Liver (tissue), 3 donors: ENCODE results near the gene OR6V1.

ENCODE experiments used
- ATF3 ChIP-seq: IDR thresholded peaks from 2 replicates; pipeline ENCODE4 v1.6.1; 2016; ENCODE audit warnings: antibody characterized with exemption
- CTCF ChIP-seq: fragments of 150-350 bp; IDR thresholded peaks from 2 replicates; pipeline ENCODE4 v1.5.1; 2017; ENCODE audit warnings: improper control_type of control experiment, low read depth, low read length; ENCODE audit not compliant: missing input control
- EGR1 ChIP-seq, 2 donors: IDR thresholded peaks; 2 replicates each; pipeline ENCODE4 v1.6.1; 2016 to 2018; ENCODE audit warnings: antibody characterized with exemption in 2 of 2, low read depth in 2 of 2
- GABPA ChIP-seq, 2 donors: IDR thresholded peaks in 1 of 2; conservative IDR thresholded peaks in 1 of 2; 2 replicates each; pipeline ENCODE4 v1.6.1; 2016; ENCODE audit warnings: antibody characterized with exemption in 2 of 2, mild to moderate bottlenecking in 1 of 2, moderate library complexity in 1 of 2
- MAX ChIP-seq: IDR thresholded peaks from 2 replicates; pipeline ENCODE4 v1.6.1; 2016; ENCODE audit warnings: antibody characterized with exemption
- RAD21 ChIP-seq, 2 donors: IDR thresholded peaks; 2 replicates each; pipeline ENCODE4 v1.6.1; 2016; ENCODE audit warnings: antibody characterized with exemption in 2 of 2, mild to moderate bottlenecking in 2 of 2
- REST ChIP-seq: IDR thresholded peaks from 2 replicates; pipeline ENCODE4 v1.6.1; 2016; ENCODE audit warnings: antibody characterized with exemption, mild to moderate bottlenecking
- SP1 ChIP-seq: IDR thresholded peaks from 2 replicates; pipeline ENCODE4 v1.6.1; 2018; ENCODE audit warnings: antibody characterized with exemption, mild to moderate bottlenecking
- YY1 ChIP-seq: IDR thresholded peaks from 2 replicates; pipeline ENCODE4 v1.6.1; 2016; ENCODE audit warnings: antibody characterized with exemption, mild to moderate bottlenecking
- ZBTB33 ChIP-seq: IDR thresholded peaks from 2 replicates; pipeline ENCODE4 v1.6.1; 2016; ENCODE audit warnings: antibody characterized with exemption
- donor health status: healthy.
- donor health status: healthy.

GRCh38 chr7:143069912-143070500 is 17.9 kb downstream of the OR6V1 start:
- TF ChIP-seq REST, result no peak
- no peak for TF ChIP-seq CTCF
- TF ChIP-seq ATF3, result no peak
- no peak for TF ChIP-seq SP1
- no peak for TF ChIP-seq EGR1 (IDR thresholded peaks at IDR 0.05; ENCODE audit: low read depth in 2 of 2)
- TF ChIP-seq YY1, result no peak
- TF ChIP-seq RAD21 (IDR thresholded peaks at IDR 0.05), result no peak
- no peak for TF ChIP-seq MAX
- TF ChIP-seq ZBTB33, result no peak
- no peak for TF ChIP-seq GABPA (IDR thresholded peaks at IDR 0.05 in 1 of 2, conservative IDR thresholded peaks at IDR 0.05 in 1 of 2)
